H9 (cell line): ENCODE data around the gene TXLNG. TPM values are rescaled to one million over a fixed set of nuclear protein-coding genes. Genes with fewer than 3 reads are reported as not detected.

Experiments used
- DNase-seq: peaks from one replicate; pipeline ENCODE4 v3.0.0-alpha.2; 2017
- H2AFZ ChIP-seq: one replicate; pipeline ENCODE4 v1.6.1; 2013; ENCODE audit warnings: mild to moderate bottlenecking, low read length, control low read depth, moderate library complexity
- H2AK5ac ChIP-seq: 2 replicates; pipeline ENCODE4 v1.6.1; 2013; ENCODE audit warnings: low read length, control low read depth, mixed read lengths; ENCODE audit not compliant: insufficient read length
- H2BK120ac ChIP-seq: one replicate; pipeline ENCODE4 v1.6.1; 2013; ENCODE audit warnings: low read depth, mild to moderate bottlenecking, low read length, control low read depth, inconsistent platforms; ENCODE audit not compliant: poor library complexity, severe bottlenecking
- H2BK12ac ChIP-seq: 2 replicates; pipeline ENCODE4 v1.6.1; 2013; ENCODE audit warnings: low read length, control low read depth, mixed read lengths, low read depth; ENCODE audit not compliant: insufficient read length
- H2BK15ac ChIP-seq: 2 replicates; pipeline ENCODE4 v1.6.1; 2013; ENCODE audit warnings: low read depth, low read length, control low read depth
- H2BK20ac ChIP-seq: one replicate; pipeline ENCODE4 v1.6.1; 2013; ENCODE audit warnings: low read depth, mild to moderate bottlenecking, low read length, control low read depth, inconsistent platforms; ENCODE audit not compliant: poor library complexity, severe bottlenecking
- H2BK5ac ChIP-seq: 2 replicates; pipeline ENCODE4 v1.6.1; 2013; ENCODE audit warnings: low read length, control low read depth, mixed read lengths; ENCODE audit not compliant: insufficient read length
- H3K14ac ChIP-seq: 2 replicates; pipeline ENCODE4 v1.6.1; 2013; ENCODE audit warnings: low read length, control low read depth; ENCODE audit not compliant: insufficient read depth
- H3K18ac ChIP-seq: 2 replicates; pipeline ENCODE4 v1.6.1; 2013; ENCODE audit warnings: low read depth, mild to moderate bottlenecking, mixed read lengths, low read length, control low read depth; ENCODE audit not compliant: insufficient read length
- H3K23ac ChIP-seq: 2 replicates; pipeline ENCODE4 v1.6.1; 2013; ENCODE audit warnings: low read length, control low read depth, mixed read lengths, low read depth; ENCODE audit not compliant: insufficient read length
- H3K23me2 ChIP-seq: 2 replicates; pipeline ENCODE4 v1.6.1; 2013; ENCODE audit warnings: low read depth, mild to moderate bottlenecking, mixed read lengths, low read length, control low read depth; ENCODE audit not compliant: insufficient read length, poor library complexity, severe bottlenecking
- H3K27ac ChIP-seq: 2 replicates; pipeline ENCODE4 v1.5.1; 2013; ENCODE audit warnings: low read length, control low read depth, mixed read lengths, low read depth; ENCODE audit not compliant: insufficient read length
- H3K27me3 ChIP-seq: 2 replicates; pipeline ENCODE4 v1.6.1; 2013; ENCODE audit warnings: low read length, control low read depth, inconsistent platforms; ENCODE audit not compliant: insufficient read depth
- H3K4ac ChIP-seq: 2 replicates; pipeline ENCODE4 v1.6.1; 2013; ENCODE audit warnings: low read depth, mild to moderate bottlenecking, control low read depth, inconsistent platforms, low read length, moderate library complexity
- H3K4me1 ChIP-seq: 2 replicates; pipeline ENCODE4 v1.6.1; 2013; ENCODE audit warnings: low read length, control low read depth, inconsistent platforms; ENCODE audit not compliant: insufficient read depth
- H3K4me2 ChIP-seq: 2 replicates; pipeline ENCODE4 v1.6.1; 2013; ENCODE audit warnings: low read length, control low read depth, mixed read lengths; ENCODE audit not compliant: insufficient read length, insufficient read depth
- H3K56ac ChIP-seq: 2 replicates; pipeline ENCODE4 v1.6.1; 2013; ENCODE audit warnings: low read depth, mild to moderate bottlenecking, mixed read lengths, low read length, control low read depth; ENCODE audit not compliant: insufficient read length
- H3K79me1 ChIP-seq: 2 replicates; pipeline ENCODE4 v1.6.1; 2013; ENCODE audit warnings: low read depth, mild to moderate bottlenecking, moderate library complexity, low read length, control low read depth, inconsistent platforms; ENCODE audit not compliant: insufficient read depth, poor library complexity, severe bottlenecking
- H3K79me2 ChIP-seq: 2 replicates; pipeline ENCODE4 v1.6.1; 2013; ENCODE audit warnings: low read length, control low read depth, inconsistent platforms; ENCODE audit not compliant: insufficient read depth
- H3K9ac ChIP-seq: 2 replicates; pipeline ENCODE4 v1.6.1; 2013; ENCODE audit warnings: low read length, control low read depth, mixed read lengths; ENCODE audit not compliant: insufficient read length; ENCODE audit errors: extremely low read depth
- H3K9me3 ChIP-seq: one replicate; pipeline ENCODE4 v1.6.1; 2013; ENCODE audit warnings: low read depth, low read length, inconsistent platforms; ENCODE audit not compliant: control insufficient read depth
- H3T11ph ChIP-seq: one replicate; pipeline ENCODE4 v1.6.1; 2013; ENCODE audit warnings: mild to moderate bottlenecking, low read length, control low read depth, inconsistent platforms
- H4K20me1 ChIP-seq: one replicate; pipeline ENCODE4 v1.6.1; 2013; ENCODE audit not compliant: control insufficient read depth, insufficient read length, insufficient read depth
- H4K5ac ChIP-seq: 2 replicates; pipeline ENCODE4 v1.6.1; 2013; ENCODE audit warnings: low read depth, mild to moderate bottlenecking, mixed read lengths, low read length, control low read depth; ENCODE audit not compliant: insufficient read length
- H4K8ac ChIP-seq: replicated peaks from 2 replicates; pipeline ENCODE4 v1.6.1; 2013; ENCODE audit warnings: low read length, control low read depth, mixed read lengths, low read depth; ENCODE audit not compliant: insufficient read length
- H4K91ac ChIP-seq: 2 replicates; pipeline ENCODE4 v1.6.1; 2013; ENCODE audit warnings: low read depth, mild to moderate bottlenecking, moderate library complexity, mixed read lengths, low read length, control low read depth; ENCODE audit not compliant: insufficient read length
- H3K27ac Mint-ChIP-seq, 3 experiments: 2 replicates in 2 of 3; 3 replicates in 1 of 3; pipeline ENCODE4 v1.8.0; 2020 to 2021; ENCODE audit warnings: mixed read lengths in 3 of 3, mild to moderate bottlenecking in 1 of 3, moderate library complexity in 1 of 3
- H3K27me3 Mint-ChIP-seq: 2 replicates; pipeline ENCODE4 v1.8.0; 2021; ENCODE audit warnings: low read depth, mild to moderate bottlenecking, moderate library complexity, mixed read lengths
- H3K36me3 Mint-ChIP-seq, 3 experiments: 2 replicates in 2 of 3; 3 replicates in 1 of 3; pipeline ENCODE4 v1.8.0; 2020 to 2021; ENCODE audit warnings: low read depth in 3 of 3, mixed read lengths in 3 of 3; ENCODE audit not compliant: insufficient read depth in 1 of 3
- H3K4me1 Mint-ChIP-seq, 2 experiments: 2 replicates each; pipeline ENCODE4 v1.8.0; 2020; ENCODE audit warnings: mixed read lengths in 2 of 2
- H3K4me3 Mint-ChIP-seq, 2 experiments: 2 replicates in 1 of 2; 3 replicates in 1 of 2; pipeline ENCODE4 v1.8.0; 2020 to 2021; ENCODE audit warnings: mild to moderate bottlenecking in 2 of 2, mixed read lengths in 2 of 2, moderate library complexity in 1 of 2
- H3K9me3 Mint-ChIP-seq, 2 experiments: 2 replicates in 1 of 2; 3 replicates in 1 of 2; pipeline ENCODE4 v1.8.0; 2020; ENCODE audit warnings: mild to moderate bottlenecking in 2 of 2, mixed read lengths in 2 of 2, moderate library complexity in 1 of 2
- CTCF ChIP-seq: fragments of 200-600 bp; sonication (generic); conservative IDR thresholded peaks from 3 replicates; pipeline ENCODE4 v1.8.0; 2021; ENCODE audit warnings: antibody characterized with exemption, mild to moderate bottlenecking
- WGBS: extraction: QIAGEN DNeasy Blood & Tissue Kit; methylation state at CpG from one replicate; pipeline ENCODE4 v1.1.7; 2013; ENCODE audit warnings: missing lambda C conversion rate, low lambda C conversion rate, mixed read lengths; ENCODE audit not compliant: insufficient read length; ENCODE audit errors: extremely low coverage; 5-methylcytosine and 5-hydroxymethylcytosine counted together
- total RNA-seq: library from RNA; stranded (reverse); gene quantifications from 2 replicates; pipeline ENCODE4 v1.2.1, GENCODE V29; 2021

The TXLNG gene
- total RNA-seq, 1 experiment from 2014 or later: 90.7 TPM

- H2BK12ac ChIP-seq: no peak overlapping the region
- no peak overlapping the region for H2BK20ac ChIP-seq
- H4K20me1 ChIP-seq: no peaks in the 10 kb centered on the region
- no peaks in the 10 kb centered on the region for H3K79me1 ChIP-seq
- H3K23ac ChIP-seq: no peak overlapping the region
- peak overlapping the region; percentile 75 for H2BK5ac ChIP-seq
- peak overlapping the region; percentile 68 for H3K18ac ChIP-seq
- H3K4me1 Mint-ChIP-seq: peaks cover 27 to 28% of the 10 kb centered on the region in 2 experiments
- peak overlapping the region; percentile 74 for H3T11ph ChIP-seq
- H2BK120ac ChIP-seq: no peak overlapping the region
- peak overlapping the region; percentile 99 to 100 (median 100) for H3K27ac Mint-ChIP-seq
- H3K27me3 ChIP-seq: no peaks in the 10 kb centered on the region
- H2AFZ ChIP-seq: no peak overlapping the region
- H3K56ac ChIP-seq: no peak overlapping the region
- no peak overlapping the region for H2AK5ac ChIP-seq
- H3K9me3 ChIP-seq: no peaks in the 10 kb centered on the region
- peaks cover 4 to 21% (median 5%) of the 10 kb centered on the region in 3 experiments; a peak in 5 of 7 replicates for H3K36me3 Mint-ChIP-seq
- no peaks in the 10 kb centered on the region for H3K27me3 Mint-ChIP-seq
- H3K9me3 Mint-ChIP-seq: peaks cover 8 to 14% of the 10 kb centered on the region in 2 experiments
- no peak overlapping the region; the same call in 1 of the 2 replicates for H3K4ac ChIP-seq
- H3K4me2 ChIP-seq: no peak overlapping the region
- H3K27ac ChIP-seq: peak overlapping the region; percentile 98
- H3K14ac ChIP-seq: no peak overlapping the region; the same call in 1 of the 2 replicates
- H3K4me1 ChIP-seq: peaks cover 5% of the 10 kb centered on the region; the same call in 1 of the 2 replicates
- DNase-seq: peak; percentile 90
- H4K5ac ChIP-seq: peak overlapping the region; percentile 73
- H3K4me3 Mint-ChIP-seq: peak overlapping the region; percentile 28 to 38; a peak in 2 of 5 replicates
- no CpG with 5 or more reads among the region's 6 CpGs for WGBS
- no peak overlapping the region for H4K8ac ChIP-seq
- H3K79me2 ChIP-seq: no peaks in the 10 kb centered on the region
- TF ChIP-seq CTCF: no peak
- no peak overlapping the region for H2BK15ac ChIP-seq
- H4K91ac ChIP-seq: no peak overlapping the region
- H3K23me2 ChIP-seq: no peaks in the 10 kb centered on the region
- peak overlapping the region; percentile 47 for H3K9ac ChIP-seq
Observed at GRCh38 chrX:16772460-16772859, 13.8 kb upstream of the TXLNG start.
